ENCODE results near the gene MRPL37. TPM values are rescaled to one million over a fixed set of nuclear protein-coding genes. Genes with fewer than 3 reads are reported as not detected.

The MRPL37 gene
- total and polyA plus RNA-seq, 2 donors (not counting 3 experiments of a cell fraction or from before 2014, with no cell fraction given): 45.0 to 109 TPM

DNA sequence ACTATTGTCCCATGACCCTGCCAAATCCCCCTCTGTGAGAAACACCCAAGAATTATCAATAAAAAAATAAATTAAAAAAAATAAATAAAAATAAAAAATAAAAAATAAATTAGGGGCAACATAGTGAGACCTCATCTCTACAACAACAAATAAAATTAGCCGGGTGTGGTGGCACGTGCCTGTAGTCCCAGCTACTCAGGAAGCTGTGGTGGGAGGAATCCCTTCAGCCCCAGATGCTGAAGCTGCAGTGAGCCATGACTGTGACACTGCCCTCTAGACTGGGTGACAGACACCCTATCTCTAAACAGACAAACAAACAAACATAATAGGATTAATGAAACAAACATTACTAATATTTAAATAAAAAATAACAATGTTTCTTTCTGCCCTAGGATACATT lies 34.3 kb downstream of the MRPL37 start:
- no peak for TF ChIP-seq GATA2 (IDR thresholded peaks at IDR 0.05; ENCODE audit: insufficient read depth, insufficient read length, low read depth, low read length)
- TF ChIP-seq, protein P1, sequence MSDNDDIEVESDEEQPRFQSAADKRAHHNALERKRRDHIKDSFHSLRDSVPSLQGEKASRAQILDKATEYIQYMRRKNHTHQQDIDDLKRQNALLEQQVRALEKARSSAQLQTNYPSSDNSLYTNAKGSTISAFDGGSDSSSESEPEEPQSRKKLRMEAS (IDR thresholded peaks at IDR 0.05; ENCODE audit: insufficient read depth, insufficient read length): no peak
- TF ChIP-seq, protein P2, sequence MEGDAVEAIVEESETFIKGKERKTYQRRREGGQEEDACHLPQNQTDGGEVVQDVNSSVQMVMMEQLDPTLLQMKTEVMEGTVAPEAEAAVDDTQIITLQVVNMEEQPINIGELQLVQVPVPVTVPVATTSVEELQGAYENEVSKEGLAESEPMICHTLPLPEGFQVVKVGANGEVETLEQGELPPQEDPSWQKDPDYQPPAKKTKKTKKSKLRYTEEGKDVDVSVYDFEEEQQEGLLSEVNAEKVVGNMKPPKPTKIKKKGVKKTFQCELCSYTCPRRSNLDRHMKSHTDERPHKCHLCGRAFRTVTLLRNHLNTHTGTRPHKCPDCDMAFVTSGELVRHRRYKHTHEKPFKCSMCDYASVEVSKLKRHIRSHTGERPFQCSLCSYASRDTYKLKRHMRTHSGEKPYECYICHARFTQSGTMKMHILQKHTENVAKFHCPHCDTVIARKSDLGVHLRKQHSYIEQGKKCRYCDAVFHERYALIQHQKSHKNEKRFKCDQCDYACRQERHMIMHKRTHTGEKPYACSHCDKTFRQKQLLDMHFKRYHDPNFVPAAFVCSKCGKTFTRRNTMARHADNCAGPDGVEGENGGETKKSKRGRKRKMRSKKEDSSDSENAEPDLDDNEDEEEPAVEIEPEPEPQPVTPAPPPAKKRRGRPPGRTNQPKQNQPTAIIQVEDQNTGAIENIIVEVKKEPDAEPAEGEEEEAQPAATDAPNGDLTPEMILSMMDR (IDR thresholded peaks at IDR 0.05; ENCODE audit: extremely low read depth in 1 of 2, insufficient read depth in 1 of 2, low read depth in 1 of 2, low read length in 2 of 2): no peak
- TF ChIP-seq POLR2AphosphoS5 (IDR thresholded peaks at IDR 0.05; ENCODE audit: insufficient read depth, low read depth, low read length): no peak
- TF ChIP-seq POLR2A (IDR thresholded peaks at IDR 0.05; ENCODE audit: low read depth, low read length): no peak
- no peak for TF ChIP-seq MYC (IDR thresholded peaks at IDR 0.05; ENCODE audit: low read depth, low read length)
- TF ChIP-seq EZH2 (IDR thresholded peaks at IDR 0.05; ENCODE audit: borderline replicate concordance, low read depth, low read length, severe bottlenecking): no peak
- TF ChIP-seq FOS (IDR thresholded peaks at IDR 0.05; ENCODE audit: borderline replicate concordance, insufficient read depth, low read length): no peak
- no peak for TF ChIP-seq JUN (IDR thresholded peaks at IDR 0.05; ENCODE audit: borderline replicate concordance, insufficient read depth, insufficient read length, low read depth)
- DNase-seq (ENCODE audit: low read depth, low spot score) (no peak), FAIRE-seq (no peak)
- H3K36me3 ChIP-seq (ENCODE audit: control insufficient read depth in 2 of 2, extremely low read depth in 1 of 2, insufficient read depth in 2 of 2, low read length in 2 of 2): peaks cover 4 to 11% of the 10 kb centered on the region in 2 experiments
- intact Hi-C loops (cut with micrococcal nuclease): no loop called here
- H3K27me3 ChIP-seq (ENCODE audit: control insufficient read depth in 2 of 2, insufficient read depth in 2 of 2, low read length in 2 of 2): no peaks in the 10 kb centered on the region
- H3K4me1 ChIP-seq (ENCODE audit: control insufficient read depth, extremely low read depth, insufficient read depth, low read length): no peaks in the 10 kb centered on the region
- ChIA-PET POLR2A (no interaction called here), CTCF (interaction anchor here (0.9 to 1.0 kb wide), 2 partner anchors 12 to 104 kb away, joined by 3 read pairs; no protein-coding TSS in a partner anchor)
- H3K9me1 ChIP-seq (replicated peaks; ENCODE audit: control insufficient read depth, extremely low read depth, insufficient read depth, low read length): no peaks in the 10 kb centered on the region
- H4K20me1 ChIP-seq (replicated peaks; ENCODE audit: control insufficient read depth, extremely low read depth, insufficient read depth, low read length): no peaks in the 10 kb centered on the region
- no peak overlapping the region for H3K27ac ChIP-seq (ENCODE audit: insufficient read depth, low read depth, low read length)
- H3K9me3 ChIP-seq (replicated peaks; ENCODE audit: control insufficient read depth, insufficient read depth, low read length): no peaks in the 10 kb centered on the region
- no peak overlapping the region for H3K4me3 ChIP-seq (replicated peaks in 1 of 3; ENCODE audit: insufficient read depth in 1 of 3, low read depth in 1 of 3, low read length in 3 of 3)
- H2AFZ ChIP-seq (ENCODE audit: low read depth, low read length): no peak overlapping the region
- no peak overlapping the region for H3K9ac ChIP-seq (replicated peaks; ENCODE audit: extremely low read depth, insufficient read depth, low read length)
- no TSS peak for BruUV-seq (replicated peaks)
- no peaks in the 10 kb centered on the region for H3K79me2 ChIP-seq (ENCODE audit: control insufficient read depth, insufficient read depth, low read length)
- no peak overlapping the region for H3K4me2 ChIP-seq (ENCODE audit: insufficient read depth, low read length)
- dilution Hi-C loops (cut with MboI; ENCODE audit: extremely low pct_ligation_motif_present, low sequenced_read_pairs): no loop called here

Data from endothelial cell of umbilical vein (primary cell).